Measurements from ENCODE around the gene COA7.
"Not testable (repeated sequence)": the region's sequence is repeated elsewhere in the genome, so short reads cannot be mapped to it uniquely, and the experiment has no call there.

COA7 gene

GRCh38 chr1:52697795-52698674 is at the start of gene COA7:
COA7 (minus strand) TSS chr1:52698347; CDS start chr1:52698326, 21 bp downstream.
- DNase-seq (ENCODE audit: low read depth) = peak; percentile 51

GRCh38 chr1:52747450-52747849 is 49.3 kb upstream of the COA7 start:
- no peak for DNase-seq (ENCODE audit: low read depth)

- DNase-seq (ENCODE audit: low read depth) = no peak
Measured at GRCh38 chr1:52746189-52746588, 48.0 kb upstream of the COA7 start.

DNA sequence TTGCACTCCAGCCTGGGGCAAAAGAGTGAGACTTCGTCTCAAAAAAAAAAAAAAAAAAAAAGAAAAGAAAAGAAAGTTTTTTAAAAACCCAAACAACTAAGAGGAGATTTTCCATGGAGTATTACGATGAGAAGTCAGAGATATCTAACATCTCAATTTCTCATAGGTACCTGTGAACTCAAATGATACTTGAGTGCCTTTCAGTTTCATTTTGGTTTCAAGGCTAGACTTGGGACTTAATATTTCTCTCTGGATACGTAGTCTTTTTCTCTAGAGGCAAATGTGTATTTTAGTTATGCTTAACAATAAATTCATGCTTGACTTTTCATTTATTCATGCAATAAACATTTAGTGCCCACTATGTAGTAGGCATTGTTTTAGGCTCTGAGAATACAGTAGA is 43.1 kb upstream of the COA7 start:
- no peak for DNase-seq (ENCODE audit: low read depth)

GRCh38 chr1:52739699-52740467 is 41.7 kb upstream of the COA7 start:
- no peak for DNase-seq (ENCODE audit: low read depth)

- DNase-seq (ENCODE audit: low read depth) = no peak
Measured at GRCh38 chr1:52738893-52739292, 40.7 kb upstream of the COA7 start.

- DNase-seq (ENCODE audit: low read depth) = no peak
Measured at GRCh38 chr1:52738148-52738547, 40.0 kb upstream of the COA7 start.

GRCh38 chr1:52735371-52735770 is 37.2 kb upstream of the COA7 start:
- not testable (repeated sequence) for DNase-seq (ENCODE audit: low read depth)

- no peak for DNase-seq (ENCODE audit: low read depth)
Measured at GRCh38 chr1:52733368-52733767, 35.2 kb upstream of the COA7 start.

GRCh38 chr1:52727956-52728656 is 30.0 kb upstream of the COA7 start:
- no peak for DNase-seq (ENCODE audit: low read depth)

DNA sequence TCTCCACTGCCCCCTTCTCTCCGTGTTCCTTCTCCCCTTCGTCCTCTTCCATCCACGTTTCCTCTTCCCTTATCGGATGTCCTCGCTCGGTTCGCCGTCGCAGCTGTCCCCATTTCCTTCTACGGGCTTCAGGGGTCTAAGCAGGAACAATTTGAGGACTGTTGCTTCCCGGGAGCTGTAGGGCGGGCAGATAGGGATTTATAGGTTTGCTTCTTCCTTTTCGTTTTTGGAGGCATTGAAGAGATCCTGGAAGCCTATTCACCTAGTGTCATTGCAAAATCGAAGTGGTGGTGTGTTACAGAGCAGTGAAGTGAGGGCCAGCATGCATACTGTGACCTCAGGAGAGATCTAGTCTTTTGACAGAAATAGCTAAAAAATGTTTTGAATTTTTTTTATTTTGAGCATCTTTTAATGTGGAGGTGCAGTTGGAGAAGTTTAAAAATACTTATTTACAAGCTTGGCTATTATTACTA is 29.0 kb upstream of the COA7 start:
- DNase-seq (ENCODE audit: low read depth) = no peak

GRCh38 chr1:52726265-52727113 is 28.3 kb upstream of the COA7 start, which contains the start of gene ZYG11B:
ZYG11B (plus strand) TSS chr1:52726453; CDS start chr1:52726654, 201 bp downstream.
- DNase-seq (ENCODE audit: low read depth) = peak; percentile 63

DNA sequence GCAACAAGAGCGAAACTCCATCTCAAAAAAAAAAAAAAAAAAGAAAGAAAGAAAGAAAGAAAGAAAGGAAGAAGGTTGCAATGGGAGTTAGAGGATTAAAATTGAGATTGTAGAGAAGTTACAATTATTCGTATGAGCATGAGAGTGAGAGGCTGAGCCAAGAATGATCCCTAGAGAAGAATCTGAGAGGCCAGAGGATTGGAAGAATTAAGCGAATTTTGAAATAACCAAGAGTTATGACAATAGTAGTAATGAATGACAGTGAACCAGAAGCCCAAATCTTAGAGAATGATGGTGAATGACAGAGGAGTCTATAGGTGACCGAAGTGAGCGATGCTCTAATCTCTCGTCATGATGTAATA is 27.7 kb upstream of the COA7 start:
- no peak for DNase-seq (ENCODE audit: low read depth)

DNA sequence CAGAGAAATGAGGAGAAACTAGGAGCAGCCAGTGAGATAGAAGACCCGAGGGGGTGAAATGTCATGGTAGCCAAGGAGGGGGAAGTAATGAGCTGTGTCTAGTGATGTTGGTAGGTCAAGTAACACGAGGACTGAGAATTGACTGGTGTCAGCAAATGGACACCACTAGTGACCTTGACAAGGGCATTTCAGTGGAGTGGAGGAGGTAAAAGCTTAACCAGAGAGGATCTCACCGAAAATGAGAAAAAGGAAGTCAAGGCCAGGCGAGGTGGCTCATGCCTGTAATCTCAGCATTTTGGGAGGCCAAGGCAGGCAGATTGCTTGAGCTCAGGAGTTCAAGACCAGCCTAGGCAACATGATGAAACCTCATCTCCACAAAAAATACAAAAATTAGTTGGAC is 25.1 kb upstream of the COA7 start:
- no peak for DNase-seq (ENCODE audit: low read depth)

- DNase-seq (ENCODE audit: low read depth) = not testable (repeated sequence)
Measured at GRCh38 chr1:52715296-52715695, 17.1 kb upstream of the COA7 start.

DNA sequence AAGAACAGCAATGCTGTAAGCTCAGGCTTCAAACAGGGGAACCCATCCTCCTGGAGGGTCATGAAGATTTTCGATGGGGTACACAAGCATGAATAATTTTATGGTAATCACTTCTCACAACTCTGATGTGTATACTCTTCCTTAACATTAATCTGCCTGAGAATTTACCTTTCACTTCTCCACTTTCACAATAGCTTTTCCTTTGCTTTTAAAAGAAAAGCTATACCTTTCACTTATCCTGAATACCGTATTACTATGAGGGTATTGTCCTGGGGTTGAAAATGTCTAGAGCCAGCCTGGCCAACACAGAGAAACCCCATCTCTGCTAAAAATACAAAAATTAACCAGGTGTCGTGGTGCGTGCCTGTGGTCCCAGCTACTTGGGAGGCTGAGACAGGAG is 15.4 kb upstream of the COA7 start:
- no peak for DNase-seq (ENCODE audit: low read depth)

- no peak for DNase-seq (ENCODE audit: low read depth)
Measured at GRCh38 chr1:52709016-52709415, 10.9 kb upstream of the COA7 start.

GRCh38 chr1:52707927-52708655 is 9.9 kb upstream of the COA7 start:
- DNase-seq (ENCODE audit: low read depth) = no peak

GRCh38 chr1:52706941-52707926 is 9.1 kb upstream of the COA7 start:
- DNase-seq (ENCODE audit: low read depth) = no peak

All from stimulated activated CD8-positive, alpha-beta memory T cell treated with anti-CD3 and anti-CD28 coated beads, Interleukin-7, amount 100 ng/mL, for 24 hours (primary cell).